Renal cortex interstitium (tissue), 11 donors: ENCODE results near the gene ROR2. TPM values are rescaled to one million over a fixed set of nuclear protein-coding genes. Genes with fewer than 3 reads are reported as not detected.
A peak's percentile ranks its signal among the peaks of the same experiment; 100 is the strongest.

ENCODE experiments used
- DNase-seq, 11 donors: peaks; one replicate each; pipeline ENCODE4 v3.0.0-alpha.2; 2013; ENCODE audit warnings: low read depth in 9 of 11, low spot score in 4 of 11; ENCODE audit errors: extremely low read depth in 1 of 11
- polyA plus RNA-seq, 3 donors: library from polyadenylated mRNA; unstranded; fragments of 120-200 nt; gene quantifications; one replicate each; pipeline ENCODE4 v1.2.1, GENCODE V29; 2013; ENCODE audit not compliant: insufficient read length in 3 of 3

ROR2 gene
- polyA plus RNA-seq, 3 donors = 17.4 to 20.5 (median 20.0) TPM

GRCh38 chr9:91894023-91894422 lies 56.0 kb downstream of the ROR2 start:
- DNase-seq = no peak

GRCh38 chr9:91891915-91892314 lies 58.1 kb downstream of the ROR2 start:
- DNase-seq = no peak

- DNase-seq = no peak
Measured at GRCh38 chr9:91890662-91891061, 59.4 kb downstream of the ROR2 start.

- DNase-seq = no peak
Measured at GRCh38 chr9:91889161-91889911, 60.7 kb downstream of the ROR2 start.

- no peak for DNase-seq
Measured at GRCh38 chr9:91886414-91887076, 63.5 kb downstream of the ROR2 start.

- DNase-seq = no peak
Measured at GRCh38 chr9:91885746-91886413, 64.1 kb downstream of the ROR2 start.

GRCh38 chr9:91884696-91885687 lies 65.0 kb downstream of the ROR2 start:
- no peak for DNase-seq

- DNase-seq = no peak
Measured at GRCh38 chr9:91884153-91884552, 65.9 kb downstream of the ROR2 start.

- no peak for DNase-seq
Measured at GRCh38 chr9:91883503-91883902, 66.5 kb downstream of the ROR2 start.

- DNase-seq = no peak
Measured at GRCh38 chr9:91882627-91883026, 67.4 kb downstream of the ROR2 start.

GRCh38 chr9:91880378-91880972 lies 69.6 kb downstream of the ROR2 start:
- no peak for DNase-seq

GRCh38 chr9:91879231-91879630 lies 70.8 kb downstream of the ROR2 start:
- no peak for DNase-seq

- DNase-seq = peak in 2 of 11 donors; percentile 61 to 63
Measured at GRCh38 chr9:91873637-91874051, 76.4 kb downstream of the ROR2 start.

- DNase-seq = no peak
Measured at GRCh38 chr9:91868732-91869391, 81.2 kb downstream of the ROR2 start.

GRCh38 chr9:91867740-91868139 lies 82.3 kb downstream of the ROR2 start:
- no peak for DNase-seq

- DNase-seq = no peak
Measured at GRCh38 chr9:91865041-91865440, 85.0 kb downstream of the ROR2 start.

GRCh38 chr9:91864380-91864779 lies 85.6 kb downstream of the ROR2 start:
- DNase-seq = no peak

GRCh38 chr9:91863469-91863868 lies 86.6 kb downstream of the ROR2 start:
- DNase-seq = no peak
